Thyroid gland (tissue), 4 donors: Measurements from ENCODE around the gene B3GNT5. TPM values are rescaled to one million over a fixed set of nuclear protein-coding genes. Genes with fewer than 3 reads are reported as not detected.

Source experiments
- DNase-seq, 2 donors: peaks; one replicate each; pipeline ENCODE4 v3.0.0-alpha.2; 2019
- H3K27ac ChIP-seq, 3 donors: fragments of 200-600 bp; sonication (generic); 1 replicate in 2 of 3; 2 replicates in 1 of 3; pipeline ENCODE4 v1.5.1; 2016 to 2019; ENCODE audit warnings: mild to moderate bottlenecking in 1 of 3, moderate library complexity in 1 of 3
- H3K27me3 ChIP-seq: fragments of 200-600 bp; sonication (generic); one replicate; pipeline ENCODE4 v1.5.1; 2019
- H3K36me3 ChIP-seq, 2 donors: fragments of 200-600 bp; sonication (generic); one replicate each; pipeline ENCODE4 v1.5.1; 2016 to 2019
- H3K4me1 ChIP-seq, 2 donors: fragments of 200-600 bp; sonication (generic); one replicate each; pipeline ENCODE4 v1.5.1; 2017 to 2019
- H3K4me3 ChIP-seq, 3 donors: fragments of 200-600 bp; sonication (generic); replicated peaks in 1 of 3; 1 replicate in 2 of 3; 2 replicates in 1 of 3; pipeline ENCODE4 v1.5.1; 2016; ENCODE audit warnings: mild to moderate bottlenecking in 1 of 3
- H3K9me3 ChIP-seq: fragments of 200-600 bp; sonication (generic); one replicate; pipeline ENCODE4 v1.5.1; 2017
- POLR2A ChIP-seq, 2 donors: fragments of 450-650 bp; IDR thresholded peaks; one replicate each; pipeline ENCODE4 v1.6.1; 2017; ENCODE audit warnings: antibody characterized with exemption in 2 of 2, mild to moderate bottlenecking in 2 of 2, moderate library complexity in 1 of 2
- WGBS, 2 donors: methylation state at CpG; one replicate each; pipeline ENCODE4 v1.1.5; 2017; 5-methylcytosine and 5-hydroxymethylcytosine counted together
- intact Hi-C: fragments of 100-400 bp; cut with DNase I; formaldehyde crosslinking; loops from one replicate; pipeline ENCODE4 v1.15.1; 2023
- small RNA-seq: library from RNA; depleted of rRNA; stranded (forward); fragments of <200 nt; gene quantifications from one replicate; pipeline ENCODE3, GENCODE V24; 2016
- total RNA-seq, 4 donors: library from RNA; depleted of rRNA; stranded (reverse); fragments of >200 nt; gene quantifications; one replicate each; pipeline ENCODE4 v1.2.3, GENCODE V29; 2016
- TF ChIP-seq, protein P1 (sequence below), 6 experiments: fragments of 200-600 bp in 3 of 6; fragments of 450-650 bp in 3 of 6; sonication (generic) in 3 of 6; IDR thresholded peaks; one replicate each; pipeline ENCODE4 v1.5.1; 2016 to 2019; ENCODE audit warnings: antibody characterized with exemption in 6 of 6, mild to moderate bottlenecking in 2 of 6, inconsistent platforms in 1 of 6, moderate library complexity in 1 of 6

Gene B3GNT5
- total RNA-seq, 4 donors from 2014 or later, result 5.2 to 10.6 (median 7.1) TPM

DNA sequence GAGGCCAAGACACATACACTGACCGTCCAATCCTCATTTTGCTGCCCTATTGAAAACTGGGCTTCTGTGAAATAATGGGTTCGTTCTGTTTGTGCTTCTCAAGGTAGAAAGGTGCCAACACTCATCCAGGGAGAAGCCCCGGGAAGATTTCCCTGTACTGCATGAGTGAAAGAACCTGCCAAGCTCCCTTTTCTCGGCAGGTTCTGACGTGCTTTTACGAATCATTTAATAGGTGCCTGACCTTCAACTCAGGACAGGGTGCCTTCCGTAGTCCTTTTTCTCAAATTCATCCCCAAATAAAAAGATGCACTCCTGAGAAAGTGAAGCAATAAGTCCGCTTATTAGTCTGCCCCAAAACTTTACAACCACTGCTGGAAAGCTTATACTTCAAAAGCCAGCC, 64.2 kb downstream of the B3GNT5 start:
- TF ChIP-seq, protein P1, sequence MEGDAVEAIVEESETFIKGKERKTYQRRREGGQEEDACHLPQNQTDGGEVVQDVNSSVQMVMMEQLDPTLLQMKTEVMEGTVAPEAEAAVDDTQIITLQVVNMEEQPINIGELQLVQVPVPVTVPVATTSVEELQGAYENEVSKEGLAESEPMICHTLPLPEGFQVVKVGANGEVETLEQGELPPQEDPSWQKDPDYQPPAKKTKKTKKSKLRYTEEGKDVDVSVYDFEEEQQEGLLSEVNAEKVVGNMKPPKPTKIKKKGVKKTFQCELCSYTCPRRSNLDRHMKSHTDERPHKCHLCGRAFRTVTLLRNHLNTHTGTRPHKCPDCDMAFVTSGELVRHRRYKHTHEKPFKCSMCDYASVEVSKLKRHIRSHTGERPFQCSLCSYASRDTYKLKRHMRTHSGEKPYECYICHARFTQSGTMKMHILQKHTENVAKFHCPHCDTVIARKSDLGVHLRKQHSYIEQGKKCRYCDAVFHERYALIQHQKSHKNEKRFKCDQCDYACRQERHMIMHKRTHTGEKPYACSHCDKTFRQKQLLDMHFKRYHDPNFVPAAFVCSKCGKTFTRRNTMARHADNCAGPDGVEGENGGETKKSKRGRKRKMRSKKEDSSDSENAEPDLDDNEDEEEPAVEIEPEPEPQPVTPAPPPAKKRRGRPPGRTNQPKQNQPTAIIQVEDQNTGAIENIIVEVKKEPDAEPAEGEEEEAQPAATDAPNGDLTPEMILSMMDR (IDR thresholded peaks at IDR 0.05), result no peak
- TF ChIP-seq POLR2A (IDR thresholded peaks at IDR 0.05), result no peak
- H3K27ac ChIP-seq, result no peak overlapping the region
- no peaks in the 10 kb centered on the region for H3K27me3 ChIP-seq
- 80 to 94% methylated on average over 8 of the region's 8 CpGs for WGBS, 2 donors
- H3K4me1 ChIP-seq, result no peaks in the 10 kb centered on the region
- no peaks in the 10 kb centered on the region for H3K36me3 ChIP-seq
- intact Hi-C loops, result no loop called here
- no peak overlapping the region for H3K4me3 ChIP-seq
- H3K9me3 ChIP-seq, result no peaks in the 10 kb centered on the region
- DNase-seq, result no peak

DNA sequence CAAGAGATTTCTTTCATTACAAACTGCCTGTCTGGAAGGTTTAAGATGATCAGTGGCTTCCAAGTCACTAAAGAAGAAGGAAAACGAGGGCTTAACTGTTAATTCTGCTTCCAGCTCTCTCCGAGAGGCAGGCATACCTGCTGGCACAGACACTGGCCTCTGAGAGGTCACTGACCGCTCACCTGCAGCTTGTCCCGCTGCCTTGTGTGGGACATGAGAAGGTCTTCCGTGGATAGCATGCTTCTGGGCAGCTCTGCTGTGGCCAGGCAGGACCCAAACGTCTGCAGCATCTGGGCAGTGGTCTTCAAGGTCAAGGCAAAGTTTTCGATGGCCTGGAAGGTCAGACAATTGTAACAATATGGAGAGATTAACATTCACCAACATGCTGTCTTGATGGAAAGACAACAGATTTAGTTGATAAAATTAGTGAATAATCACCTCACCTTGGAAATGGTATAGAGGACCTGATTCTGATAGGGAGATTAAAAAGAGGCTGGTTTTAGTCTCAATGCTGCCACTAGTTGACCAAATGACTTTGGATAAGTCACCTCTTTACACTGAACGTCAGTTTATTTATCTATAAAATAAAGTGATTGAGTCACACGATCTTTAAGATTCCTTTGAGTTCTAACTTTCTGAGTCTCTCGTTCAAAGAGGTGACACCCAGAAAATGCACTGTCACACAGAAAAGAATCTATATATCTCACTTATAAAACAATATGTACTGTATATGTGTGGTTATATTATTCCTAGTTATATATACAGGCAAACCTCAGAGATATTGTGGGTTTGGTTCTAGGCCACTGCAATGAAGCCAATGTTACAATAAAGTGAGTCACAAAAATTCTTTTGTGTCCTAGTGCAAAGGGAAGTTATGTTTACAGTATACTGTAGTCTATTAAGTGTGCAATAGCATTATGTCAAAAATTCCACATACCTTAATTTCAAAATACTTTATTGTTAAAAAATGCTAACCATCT, 65.1 kb downstream of the B3GNT5 start:
- 76 to 81% methylated on average over 10 of the region's 10 CpGs for WGBS, 2 donors
- Histone ChIP-seq H3K4me3 (no peak overlapping the region), H3K36me3 (no peaks in the 10 kb centered on the region), H3K27ac (no peak overlapping the region), H3K4me1 (no peaks in the 10 kb centered on the region), H3K9me3 (no peaks in the 10 kb centered on the region), H3K27me3 (no peaks in the 10 kb centered on the region)
- no peak for TF ChIP-seq POLR2A (IDR thresholded peaks at IDR 0.05)
- TF ChIP-seq, protein P1 (IDR thresholded peaks at IDR 0.05), result no peak
- DNase-seq, result no peak
- intact Hi-C loops, result no loop called here

DNA sequence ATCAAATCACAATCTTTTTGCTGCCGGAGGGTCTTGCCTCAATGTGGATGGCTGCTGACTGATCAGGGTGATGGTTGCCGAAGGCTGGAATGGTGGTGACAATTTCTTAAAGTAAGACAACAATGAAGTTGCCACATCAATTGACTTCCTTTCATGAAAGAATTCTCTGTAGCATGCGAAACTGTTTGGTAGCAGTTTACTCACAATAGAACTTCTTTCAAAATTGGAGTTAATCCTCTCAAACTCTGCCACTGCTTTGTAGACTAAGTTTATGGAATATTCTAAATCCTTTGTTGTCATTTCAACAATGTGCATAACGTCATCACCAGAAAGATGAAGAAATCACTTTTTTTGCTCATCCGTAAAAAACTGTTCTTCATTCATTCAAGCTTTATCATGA, 65.8 kb downstream of the B3GNT5 start:
- H3K4me3 ChIP-seq, result no peak overlapping the region
- no peak overlapping the region for H3K27ac ChIP-seq
- no peaks in the 10 kb centered on the region for H3K4me1 ChIP-seq
- 91 to 92% methylated on average over 5 of the region's 5 CpGs for WGBS, 2 donors
- no peak for TF ChIP-seq POLR2A (IDR thresholded peaks at IDR 0.05)
- TF ChIP-seq, protein P1 (IDR thresholded peaks at IDR 0.05), result no peak
- intact Hi-C loops, result no loop called here
- H3K9me3 ChIP-seq, result no peaks in the 10 kb centered on the region
- no peaks in the 10 kb centered on the region for H3K36me3 ChIP-seq
- no peak for DNase-seq
- H3K27me3 ChIP-seq, result no peaks in the 10 kb centered on the region

DNA sequence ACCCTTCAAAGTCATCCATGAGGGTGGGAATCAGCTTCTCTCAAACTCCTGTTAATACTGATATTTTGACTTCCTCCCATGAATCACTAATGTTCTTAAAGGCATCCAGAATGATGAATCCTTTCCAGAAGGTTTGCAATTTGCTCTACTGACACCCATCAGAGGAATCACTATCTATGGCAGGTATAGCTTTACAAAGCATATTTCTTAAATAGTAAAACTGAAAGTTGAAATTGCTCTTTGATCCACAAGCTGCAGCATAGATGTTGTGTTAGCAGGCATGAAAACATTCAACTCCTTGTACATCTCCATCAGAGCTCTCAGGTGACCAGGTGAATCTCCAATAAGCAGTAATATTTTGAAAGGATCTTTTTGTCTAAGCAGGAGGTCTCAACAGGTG, 66.3 kb downstream of the B3GNT5 start:
- no peak for TF ChIP-seq POLR2A (IDR thresholded peaks at IDR 0.05)
- TF ChIP-seq, protein P1 (IDR thresholded peaks at IDR 0.05), result no peak
- Histone ChIP-seq H3K4me3 (no peak overlapping the region), H3K36me3 (no peaks in the 10 kb centered on the region), H3K4me1 (no peaks in the 10 kb centered on the region), H3K27me3 (no peaks in the 10 kb centered on the region), H3K9me3 (no peaks in the 10 kb centered on the region), H3K27ac (no peak overlapping the region)
- no peak for DNase-seq
- intact Hi-C loops, result no loop called here

Small RNA genes within 50 kb of the gene (small RNA-seq; reads per million reads assigned to genes)
- gene RNA5SP151, result not detected

Other genes starting within 250 kb of the B3GNT5 start
- gene MCCC1, start 153.8 kb upstream of the B3GNT5 start, total RNA-seq, result 10 to 100 TPM; 32.9 to 59.6 (median 46.3) TPM
- gene LAMP3, start 90.5 kb upstream of the B3GNT5 start, total RNA-seq, result 1 to 10 TPM in 2 of 4 donors, under 1 TPM in 2; 0.67 to 1.5 (median 1.0) TPM
- gene MCF2L2, start 175.4 kb downstream of the B3GNT5 start, total RNA-seq, result under 1 TPM in 3 of 4 donors, not detected in 1; 0.13 to 0.49 (median 0.22) TPM